Liver (tissue), 3 donors: ENCODE results near the gene UBE2C.

Experiments used
- ATF3 ChIP-seq: IDR thresholded peaks from 2 replicates; pipeline ENCODE4 v1.6.1; 2016; ENCODE audit warnings: antibody characterized with exemption
- CTCF ChIP-seq: fragments of 150-350 bp; IDR thresholded peaks from 2 replicates; pipeline ENCODE4 v1.5.1; 2017; ENCODE audit warnings: improper control_type of control experiment, low read depth, low read length; ENCODE audit not compliant: missing input control
- EGR1 ChIP-seq, 2 donors: IDR thresholded peaks; 2 replicates each; pipeline ENCODE4 v1.6.1; 2016 to 2018; ENCODE audit warnings: antibody characterized with exemption in 2 of 2, low read depth in 2 of 2
- TAF1 ChIP-seq: conservative IDR thresholded peaks from 2 replicates; pipeline ENCODE4 v1.6.1; 2016; ENCODE audit warnings: antibody characterized with exemption, mild to moderate bottlenecking
- donor health status: healthy.
- donor health status: healthy.

GRCh38 chr20:45835825-45836224 lies 23.4 kb downstream of the UBE2C start:
- no peak for TF ChIP-seq TAF1
- no peak for TF ChIP-seq CTCF
- no peak for TF ChIP-seq ATF3
- no peak for TF ChIP-seq EGR1 (IDR thresholded peaks at IDR 0.05; ENCODE audit: low read depth in 2 of 2)
